ENCODE results near the gene TCFL5. TPM values are rescaled to one million over a fixed set of nuclear protein-coding genes. Genes with fewer than 3 reads are reported as not detected.

Gene TCFL5
- total RNA-seq, 1 donor from 2014 or later = 11.0 TPM

DNA sequence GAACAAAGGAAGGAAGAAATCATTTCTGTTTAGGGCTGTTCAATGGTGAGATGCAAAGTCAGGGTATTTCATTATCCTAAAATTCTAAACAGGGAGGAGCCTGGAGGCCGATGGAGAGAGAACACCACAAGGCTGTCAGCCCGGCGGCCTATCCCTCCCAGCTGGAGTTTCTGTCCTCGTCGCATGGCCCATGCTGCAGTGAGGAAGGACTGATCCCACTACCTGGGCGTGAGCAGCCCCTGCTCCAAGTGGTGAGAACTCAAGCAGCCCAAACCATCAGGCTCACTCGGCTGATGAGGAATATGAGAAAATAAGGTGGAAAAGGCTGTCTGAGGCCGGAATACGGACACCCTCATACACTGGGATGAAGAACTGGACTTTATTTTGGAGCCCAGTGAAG lies 33.9 kb upstream of the TCFL5 start:
- no peak overlapping the region for H3K27ac ChIP-seq (ENCODE audit: low read depth, low read length)
- peaks cover 46% of the 10 kb centered on the region for H3K36me3 ChIP-seq (ENCODE audit: insufficient read depth, low read length)
- no peak overlapping the region for H3K4me3 Mint-ChIP-seq (ENCODE audit: unreplicated experiment)
- no peaks in the 10 kb centered on the region for H3K27me3 Mint-ChIP-seq (ENCODE audit: low read depth, unreplicated experiment)
- peaks cover 21% of the 10 kb centered on the region for H3K4me1 Mint-ChIP-seq (ENCODE audit: low read depth, unreplicated experiment)
- H2AFZ ChIP-seq (ENCODE audit: low read depth, low read length) = no peak overlapping the region
- H3K4me1 ChIP-seq (ENCODE audit: insufficient read depth, low read length) = peaks cover 2% of the 10 kb centered on the region
- H3K27me3 ChIP-seq (ENCODE audit: insufficient read depth, low read length) = no peaks in the 10 kb centered on the region
- FAIRE-seq (no peak), DNase-seq (ENCODE audit: low read depth) (no peak)
- H3K4me3 ChIP-seq (ENCODE audit: insufficient read depth, low read depth, low read length) = no peak overlapping the region
- H3K9ac ChIP-seq (ENCODE audit: low read length) = no peak overlapping the region
- TF ChIP-seq, protein P1, sequence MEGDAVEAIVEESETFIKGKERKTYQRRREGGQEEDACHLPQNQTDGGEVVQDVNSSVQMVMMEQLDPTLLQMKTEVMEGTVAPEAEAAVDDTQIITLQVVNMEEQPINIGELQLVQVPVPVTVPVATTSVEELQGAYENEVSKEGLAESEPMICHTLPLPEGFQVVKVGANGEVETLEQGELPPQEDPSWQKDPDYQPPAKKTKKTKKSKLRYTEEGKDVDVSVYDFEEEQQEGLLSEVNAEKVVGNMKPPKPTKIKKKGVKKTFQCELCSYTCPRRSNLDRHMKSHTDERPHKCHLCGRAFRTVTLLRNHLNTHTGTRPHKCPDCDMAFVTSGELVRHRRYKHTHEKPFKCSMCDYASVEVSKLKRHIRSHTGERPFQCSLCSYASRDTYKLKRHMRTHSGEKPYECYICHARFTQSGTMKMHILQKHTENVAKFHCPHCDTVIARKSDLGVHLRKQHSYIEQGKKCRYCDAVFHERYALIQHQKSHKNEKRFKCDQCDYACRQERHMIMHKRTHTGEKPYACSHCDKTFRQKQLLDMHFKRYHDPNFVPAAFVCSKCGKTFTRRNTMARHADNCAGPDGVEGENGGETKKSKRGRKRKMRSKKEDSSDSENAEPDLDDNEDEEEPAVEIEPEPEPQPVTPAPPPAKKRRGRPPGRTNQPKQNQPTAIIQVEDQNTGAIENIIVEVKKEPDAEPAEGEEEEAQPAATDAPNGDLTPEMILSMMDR (IDR thresholded peaks at IDR 0.05; ENCODE audit: insufficient read depth, low read depth, low read length) = no peak
- no peak for TF ChIP-seq EZH2 (IDR thresholded peaks at IDR 0.05; ENCODE audit: insufficient read depth, low read length)
- no peaks in the 10 kb centered on the region for H3K9me3 Mint-ChIP-seq (ENCODE audit: unreplicated experiment)
- no peak overlapping the region for H3K4me2 ChIP-seq (ENCODE audit: low read length)
- H4K20me1 ChIP-seq (ENCODE audit: insufficient read depth, low read length) = peaks cover 76% of the 10 kb centered on the region
- H3K27ac Mint-ChIP-seq (ENCODE audit: unreplicated experiment) = no peak overlapping the region
- H3K36me3 Mint-ChIP-seq (ENCODE audit: low read depth, unreplicated experiment) = peaks cover 13% of the 10 kb centered on the region
- no peaks in the 10 kb centered on the region for H3K79me2 ChIP-seq (ENCODE audit: insufficient read depth, low read length)
- H3K9me3 ChIP-seq (ENCODE audit: insufficient read depth, low read depth, low read length) = no peaks in the 10 kb centered on the region

DNA sequence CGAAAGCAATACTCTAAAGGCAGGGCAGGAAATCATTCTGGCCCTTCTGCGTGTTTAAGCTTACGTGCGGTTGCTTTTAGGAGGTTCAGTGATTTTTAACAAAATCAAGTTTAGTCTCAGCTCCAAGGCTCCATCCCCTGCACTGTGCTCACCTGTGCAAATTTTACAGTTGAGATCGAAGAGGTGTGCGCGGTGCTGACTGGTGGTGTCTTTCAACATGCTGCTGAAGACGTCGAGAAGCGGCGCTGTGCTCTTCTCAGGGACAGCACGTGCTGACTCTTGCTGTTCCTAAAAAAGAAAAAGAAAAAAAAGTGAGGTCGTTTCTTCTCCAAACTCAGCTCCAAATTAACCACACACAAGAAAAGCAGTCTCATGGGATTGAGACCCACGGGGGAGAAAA lies 32.6 kb upstream of the TCFL5 start:
- no peak for FAIRE-seq
- no peaks in the 10 kb centered on the region for H3K79me2 ChIP-seq (ENCODE audit: insufficient read depth, low read length)
- H3K4me3 ChIP-seq (ENCODE audit: insufficient read depth, low read depth, low read length) = no peak overlapping the region
- no peak overlapping the region for H2AFZ ChIP-seq (ENCODE audit: low read depth, low read length)
- no peak overlapping the region for H3K27ac Mint-ChIP-seq (ENCODE audit: unreplicated experiment)
- no peaks in the 10 kb centered on the region for H3K4me1 ChIP-seq (ENCODE audit: insufficient read depth, low read length)
- no peaks in the 10 kb centered on the region for H3K9me3 Mint-ChIP-seq (ENCODE audit: unreplicated experiment)
- no peak overlapping the region for H3K4me2 ChIP-seq (ENCODE audit: low read length)
- H3K36me3 Mint-ChIP-seq (ENCODE audit: low read depth, unreplicated experiment) = peaks cover 13% of the 10 kb centered on the region
- no peak overlapping the region for H3K9ac ChIP-seq (ENCODE audit: low read length)
- H3K27ac ChIP-seq (ENCODE audit: low read depth, low read length) = no peak overlapping the region
- no peaks in the 10 kb centered on the region for H3K27me3 Mint-ChIP-seq (ENCODE audit: low read depth, unreplicated experiment)
- peaks cover 19% of the 10 kb centered on the region for H3K4me1 Mint-ChIP-seq (ENCODE audit: low read depth, unreplicated experiment)
- H3K4me3 Mint-ChIP-seq (ENCODE audit: unreplicated experiment) = no peak overlapping the region
- H3K9me3 ChIP-seq (ENCODE audit: insufficient read depth, low read depth, low read length) = no peaks in the 10 kb centered on the region
- no peak for DNase-seq (ENCODE audit: low read depth)
- H3K36me3 ChIP-seq (ENCODE audit: insufficient read depth, low read length) = peaks cover 54% of the 10 kb centered on the region
- no peak for TF ChIP-seq EZH2 (IDR thresholded peaks at IDR 0.05; ENCODE audit: insufficient read depth, low read length)
- TF ChIP-seq, protein P1 (IDR thresholded peaks at IDR 0.05; ENCODE audit: insufficient read depth, low read depth, low read length) = no peak
- H3K27me3 ChIP-seq (ENCODE audit: insufficient read depth, low read length) = no peaks in the 10 kb centered on the region
- peaks cover 73% of the 10 kb centered on the region for H4K20me1 ChIP-seq (ENCODE audit: insufficient read depth, low read length)

DNA sequence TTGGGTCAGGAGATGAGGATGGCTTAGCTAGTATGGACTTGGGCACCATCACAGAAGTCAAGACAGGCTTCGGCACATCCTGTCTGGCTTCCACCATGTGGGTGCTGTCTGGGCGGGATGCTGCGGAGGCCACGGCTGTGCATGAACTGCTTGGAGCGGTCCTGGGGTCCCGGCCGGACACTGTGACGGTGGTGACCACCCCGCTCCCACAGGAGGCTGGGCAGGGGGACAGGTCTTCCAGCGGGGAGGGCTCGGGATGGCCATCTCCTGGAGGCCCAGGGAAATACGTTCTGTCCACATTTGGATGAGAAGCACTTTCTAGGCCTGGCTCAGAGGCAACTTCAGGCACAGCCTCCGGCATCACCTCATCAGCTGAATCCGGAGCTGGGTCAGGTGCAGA lies 32.1 kb upstream of the TCFL5 start:
- H3K36me3 ChIP-seq (ENCODE audit: insufficient read depth, low read length) = peaks cover 54% of the 10 kb centered on the region
- Mint-ChIP-seq H3K4me1 (ENCODE audit: low read depth, unreplicated experiment) (peaks cover 15% of the 10 kb centered on the region), H3K27ac (ENCODE audit: unreplicated experiment) (no peak overlapping the region), H3K4me3 (ENCODE audit: unreplicated experiment) (no peak overlapping the region), H3K27me3 (ENCODE audit: low read depth, unreplicated experiment) (no peaks in the 10 kb centered on the region), H3K9me3 (ENCODE audit: unreplicated experiment) (no peaks in the 10 kb centered on the region), H3K36me3 (ENCODE audit: low read depth, unreplicated experiment) (peaks cover 13% of the 10 kb centered on the region)
- H4K20me1 ChIP-seq (ENCODE audit: insufficient read depth, low read length) = peaks cover 71% of the 10 kb centered on the region
- H3K4me1 ChIP-seq (ENCODE audit: insufficient read depth, low read length) = no peaks in the 10 kb centered on the region
- no peak for FAIRE-seq
- H3K9me3 ChIP-seq (ENCODE audit: insufficient read depth, low read depth, low read length) = no peaks in the 10 kb centered on the region
- no peak overlapping the region for H3K9ac ChIP-seq (ENCODE audit: low read length)
- H3K27ac ChIP-seq (ENCODE audit: low read depth, low read length) = no peak overlapping the region
- TF ChIP-seq, protein P1 (IDR thresholded peaks at IDR 0.05; ENCODE audit: insufficient read depth, low read depth, low read length) = no peak
- no peak for TF ChIP-seq EZH2 (IDR thresholded peaks at IDR 0.05; ENCODE audit: insufficient read depth, low read length)
- no peaks in the 10 kb centered on the region for H3K27me3 ChIP-seq (ENCODE audit: insufficient read depth, low read length)
- H3K4me3 ChIP-seq (ENCODE audit: insufficient read depth, low read depth, low read length) = no peak overlapping the region
- no peak overlapping the region for H2AFZ ChIP-seq (ENCODE audit: low read depth, low read length)
- H3K4me2 ChIP-seq (ENCODE audit: low read length) = no peak overlapping the region
- no peaks in the 10 kb centered on the region for H3K79me2 ChIP-seq (ENCODE audit: insufficient read depth, low read length)
- DNase-seq (ENCODE audit: low read depth) = no peak
